ENCODE results near the gene CTXND2.
"Not testable (repeated sequence)": the region's sequence is repeated elsewhere in the genome, so short reads cannot be mapped to it uniquely, and the experiment has no call there.

Gene CTXND2

DNA sequence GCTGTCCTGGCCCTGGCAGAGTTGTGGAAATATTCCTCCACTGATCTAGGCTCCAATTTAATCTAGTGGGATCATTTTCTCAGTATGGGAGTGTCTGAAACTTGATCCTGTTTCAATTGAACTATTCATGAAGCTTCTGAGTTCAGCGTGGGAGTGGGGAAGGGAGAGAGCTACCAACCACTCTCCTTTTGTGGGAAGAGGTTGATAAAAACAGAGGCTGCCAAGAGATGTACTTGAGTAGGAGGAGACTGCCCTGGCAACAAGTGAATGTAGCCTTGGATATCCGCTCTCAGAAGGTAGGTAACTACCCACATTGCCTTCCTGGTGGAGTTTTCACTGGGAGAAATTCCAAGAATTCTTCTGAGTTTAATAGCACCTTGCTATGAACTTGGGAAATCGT is at the start of gene CTXND2:
Gene CTXND2, plus strand, starts transcription at position 119 of the 400 bp plus-strand sequence. CDS start 25,179 bp downstream, outside the sequence.
- DNase-seq = no peak

DNA sequence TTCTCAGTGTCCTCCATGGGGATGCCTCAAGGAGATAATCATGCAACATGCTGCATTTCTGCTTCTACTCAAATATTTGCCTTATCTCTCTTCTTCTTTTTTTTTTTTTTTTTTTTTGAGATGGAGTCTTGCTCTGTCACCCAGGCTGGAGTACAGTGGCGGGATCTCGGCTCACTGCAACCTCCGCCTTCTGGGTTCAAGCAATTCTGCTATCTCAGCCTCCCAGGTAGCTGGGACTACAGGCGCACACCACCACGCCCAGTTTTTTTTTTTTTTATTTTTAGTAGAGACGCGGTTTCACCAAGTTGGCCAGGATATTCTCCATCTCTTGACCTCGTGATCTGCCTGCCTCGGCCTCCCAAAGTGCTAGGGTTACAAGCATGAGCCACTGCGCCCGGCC is 46.1 kb upstream of the CTXND2 start:
- not testable (repeated sequence) for DNase-seq

DNA sequence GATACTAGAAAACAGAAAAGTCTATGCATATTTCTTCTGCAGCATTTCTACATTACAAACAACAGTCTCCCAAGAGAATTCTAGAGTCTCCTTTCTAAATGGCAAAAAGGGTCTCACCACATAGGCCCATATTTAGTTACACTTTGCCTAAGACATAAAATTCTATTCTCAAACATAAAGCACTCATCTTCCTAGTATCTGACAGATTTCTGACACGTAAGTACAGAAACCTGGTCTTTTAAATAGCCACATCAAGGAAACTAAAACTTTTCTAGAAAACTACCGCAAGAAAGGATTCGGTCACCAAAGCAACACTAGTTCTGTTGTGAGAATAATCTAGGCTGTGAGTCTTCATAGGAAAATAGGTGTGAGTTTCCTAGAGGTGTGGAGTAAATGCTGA is 45.3 kb upstream of the CTXND2 start:
- DNase-seq = peak; percentile 30

DNA sequence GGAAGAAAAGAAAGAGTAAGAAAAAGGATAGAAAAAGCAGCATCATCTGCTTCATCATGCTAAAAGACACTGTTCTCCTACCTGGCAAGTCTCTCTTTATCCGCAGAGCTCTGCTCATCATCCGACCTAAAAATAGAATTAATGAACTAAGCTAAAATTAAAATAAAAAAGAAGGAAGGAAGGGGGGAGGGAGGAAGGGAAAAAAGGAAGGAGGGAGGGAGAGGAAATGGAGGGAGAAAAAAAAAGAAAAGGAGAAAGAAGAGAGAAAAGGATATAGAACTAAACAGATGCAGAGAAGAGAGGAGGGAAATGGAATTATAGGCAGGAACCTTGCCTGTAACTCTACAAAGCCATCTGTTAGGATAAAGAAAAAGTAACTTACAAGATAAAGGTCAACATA is 44.6 kb upstream of the CTXND2 start:
- DNase-seq = no peak

DNA sequence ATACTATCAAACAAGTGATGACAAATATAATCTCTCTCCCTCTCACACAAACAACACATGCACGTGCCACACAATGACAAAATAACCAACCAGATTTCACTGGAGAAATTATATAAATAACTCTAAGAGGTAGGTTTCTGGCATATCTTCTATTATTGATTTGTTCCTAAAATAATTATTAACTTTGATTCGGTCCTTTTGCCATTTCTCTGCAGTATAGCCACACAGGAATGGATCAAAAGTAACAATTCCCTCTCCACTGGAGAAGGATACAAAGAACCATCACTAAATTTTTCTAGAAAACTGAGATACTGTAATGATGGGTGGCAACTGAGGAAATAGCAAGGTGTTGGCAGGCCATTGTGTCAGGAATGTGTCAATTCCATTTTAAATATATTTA is 44.0 kb upstream of the CTXND2 start:
- DNase-seq = no peak

DNA sequence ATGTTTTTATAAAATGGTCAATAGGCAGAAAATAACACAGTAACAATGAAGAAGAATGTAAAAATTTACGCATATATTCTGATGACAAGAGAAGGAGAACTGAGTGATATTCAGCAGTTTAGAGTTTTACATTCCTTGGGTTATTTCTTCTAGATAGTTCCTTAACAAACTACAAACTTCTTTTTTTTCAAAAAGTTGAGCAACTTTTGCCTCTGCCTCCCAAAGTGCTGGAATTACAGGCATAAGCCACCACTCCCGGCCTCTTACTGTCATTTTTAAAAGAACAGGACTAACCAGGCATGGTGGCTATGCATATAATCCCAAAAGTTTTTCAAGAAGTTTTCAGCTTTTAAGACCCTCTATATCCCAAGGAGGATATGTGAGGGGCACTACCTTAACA is 43.5 kb upstream of the CTXND2 start:
- no peak for DNase-seq

DNA sequence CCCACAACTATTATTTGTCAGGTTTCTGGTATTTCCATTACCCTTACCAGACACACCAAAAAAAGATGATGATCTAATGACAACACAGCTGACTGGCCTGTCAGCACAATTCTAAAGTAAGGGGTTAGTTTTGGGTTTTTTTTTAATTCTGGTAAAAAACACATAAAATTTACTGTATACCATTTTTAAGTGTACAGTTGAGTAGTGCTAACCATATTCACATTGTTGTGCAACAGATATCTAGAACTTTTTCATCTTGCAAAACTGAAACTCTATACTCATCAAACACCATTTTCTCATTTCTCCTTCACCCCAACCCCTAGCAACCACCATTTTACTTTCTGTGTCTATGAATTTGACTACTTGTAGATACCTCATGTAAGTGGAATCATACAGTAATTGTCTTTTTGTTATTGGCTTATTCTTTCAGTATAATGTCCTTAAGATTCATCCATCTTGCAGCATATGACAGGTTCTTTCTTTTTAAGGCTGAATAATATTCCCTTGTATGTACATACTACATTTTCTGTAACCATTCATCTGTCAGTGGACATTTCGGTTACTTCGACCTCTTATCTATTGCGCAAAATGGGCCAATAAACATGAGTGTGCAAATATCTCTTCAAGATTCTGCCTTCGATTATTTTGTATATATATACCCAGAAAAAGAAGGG is 40.3 kb upstream of the CTXND2 start:
- no peak for DNase-seq

DNA sequence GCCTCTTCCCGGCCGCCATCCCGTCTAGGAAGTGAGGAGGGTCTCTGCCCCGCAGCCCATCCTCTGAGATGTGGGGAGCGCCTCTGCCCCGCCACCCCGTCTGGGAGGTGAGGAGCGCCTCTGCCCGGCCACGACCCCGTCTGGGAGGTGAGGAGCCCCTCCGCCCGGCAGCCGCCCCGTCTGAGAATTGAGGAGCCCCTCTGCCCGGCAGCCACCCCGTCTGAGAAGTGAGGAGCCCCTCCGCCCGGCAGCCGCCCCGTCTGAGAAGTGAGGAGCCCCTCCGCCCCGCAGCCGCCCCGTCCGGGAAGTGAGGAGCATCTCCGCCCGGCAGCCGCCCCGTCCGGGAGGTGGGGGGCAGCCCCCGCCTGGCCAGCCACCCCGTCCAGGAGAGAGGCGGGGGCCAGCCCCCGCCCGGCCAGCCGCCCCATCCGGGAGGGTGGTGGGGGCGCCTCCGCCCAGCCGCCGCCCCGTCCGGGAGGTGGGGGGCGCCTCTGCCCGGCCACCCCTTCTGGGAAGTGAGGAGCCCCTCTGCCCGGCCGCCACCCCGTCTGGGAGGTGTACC is 36.1 kb upstream of the CTXND2 start:
- DNase-seq = not testable (repeated sequence)

DNA sequence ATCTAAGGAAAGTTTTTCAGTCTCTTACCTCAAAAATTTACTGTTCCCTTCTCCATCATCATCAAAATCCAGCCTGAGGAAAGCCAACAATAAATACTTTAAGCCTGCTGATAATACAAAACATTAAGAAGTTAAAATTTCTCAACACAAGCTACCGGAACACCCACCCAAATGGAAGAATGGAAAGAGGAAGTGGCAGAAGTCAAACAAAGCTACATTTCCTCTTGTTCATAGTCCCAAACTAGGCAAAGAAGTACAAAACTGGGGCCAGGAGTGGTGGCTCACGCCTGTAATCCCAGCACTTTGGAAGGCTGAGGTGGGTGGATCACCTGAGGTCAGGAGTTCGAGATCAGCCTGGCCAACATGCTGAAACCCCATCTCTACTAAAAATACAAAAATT is 34.2 kb upstream of the CTXND2 start:
- not testable (repeated sequence) for DNase-seq

DNA sequence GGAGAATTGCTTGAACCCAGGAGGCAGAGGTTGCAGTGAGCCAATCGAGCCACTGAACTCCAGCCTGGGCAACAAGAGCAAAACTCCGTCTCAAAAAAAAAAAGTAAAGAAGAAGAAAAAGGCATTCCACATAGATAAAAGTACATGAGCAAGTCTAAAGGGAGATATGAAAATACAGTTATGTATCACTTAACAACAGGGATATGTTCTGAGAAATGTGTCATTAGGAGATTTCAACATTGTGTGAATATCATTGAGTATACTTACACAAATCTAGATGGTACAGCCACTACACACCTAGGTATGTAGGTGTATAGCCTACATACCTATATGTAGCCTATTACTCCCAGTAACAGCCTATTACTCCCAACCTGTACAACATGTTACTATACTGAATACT is 23.2 kb upstream of the CTXND2 start:
- DNase-seq = no peak

DNA sequence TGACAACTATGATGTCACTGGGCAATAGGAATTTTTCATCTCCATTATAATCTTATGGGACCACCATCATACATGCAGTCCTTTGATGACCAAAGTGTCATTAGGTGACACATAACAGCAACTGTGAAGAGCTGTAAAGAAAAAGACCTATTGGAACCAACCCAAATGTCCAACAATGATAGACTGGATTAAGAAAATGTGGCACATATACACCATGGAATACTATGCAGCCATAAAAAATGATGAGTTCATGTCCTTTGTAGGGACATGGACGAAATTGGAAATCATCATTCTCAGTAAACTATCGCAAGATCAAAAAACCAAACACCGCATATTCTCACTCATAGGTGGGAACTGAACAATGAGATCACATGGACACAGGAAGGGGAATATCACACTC is 22.7 kb upstream of the CTXND2 start:
- not testable (repeated sequence) for DNase-seq

DNA sequence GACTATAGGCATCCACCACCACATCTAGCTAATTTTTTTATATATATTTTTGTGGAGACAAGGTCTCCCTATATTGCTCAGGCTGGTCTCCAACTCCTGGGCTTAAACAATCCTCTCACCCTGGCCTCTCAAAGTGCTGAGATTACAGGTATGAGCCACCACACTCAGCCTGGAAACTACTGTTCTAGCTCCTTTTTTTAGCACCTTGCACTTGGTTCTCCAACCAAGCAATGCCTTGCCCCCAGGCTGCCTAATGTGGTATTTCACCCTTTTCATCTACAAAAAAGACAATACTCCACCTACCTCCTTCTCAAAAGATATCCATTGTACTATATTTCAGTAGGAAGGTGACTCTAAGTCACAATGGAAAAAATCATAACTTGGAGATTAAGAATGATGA is 17.3 kb upstream of the CTXND2 start:
- no peak for DNase-seq

DNA sequence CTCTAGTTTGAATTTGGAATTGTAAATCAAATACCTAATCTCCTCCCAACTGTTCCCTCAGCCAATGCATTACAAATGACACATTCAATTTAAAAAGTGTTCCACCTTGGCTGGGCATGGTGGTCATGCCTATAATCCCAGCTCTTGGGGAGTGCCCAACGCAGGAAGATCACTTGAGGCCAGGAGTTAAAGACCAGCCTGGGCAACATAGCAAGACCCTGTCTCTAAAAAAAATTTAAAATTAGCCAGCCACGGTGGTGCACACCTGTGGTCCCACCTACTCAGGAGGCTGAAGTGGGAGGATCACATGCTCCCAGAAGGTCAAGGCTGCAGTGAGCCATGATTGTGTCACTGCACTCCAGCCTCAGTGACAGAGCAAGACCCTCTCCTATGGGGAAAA is 14.4 kb upstream of the CTXND2 start:
- DNase-seq = no peak

DNA sequence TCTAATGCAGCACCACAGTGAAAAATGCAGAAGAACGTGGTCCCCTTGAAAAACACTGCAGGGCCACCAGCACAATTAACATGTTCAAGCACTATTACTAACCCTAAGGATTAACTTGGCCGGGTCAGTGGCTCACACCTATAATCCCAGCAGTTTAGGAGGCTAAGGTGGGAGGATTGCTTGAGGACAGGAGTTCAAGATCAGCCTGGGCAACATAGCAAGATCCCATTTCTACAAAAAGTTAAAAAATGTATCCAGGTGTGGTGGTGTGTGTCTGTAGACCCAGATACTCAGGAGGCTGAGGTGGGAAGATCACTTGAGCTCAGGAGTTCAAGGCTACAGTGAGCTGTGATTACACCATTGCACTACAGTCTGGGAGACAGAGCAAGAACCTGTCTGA is 13.4 kb upstream of the CTXND2 start:
- no peak for DNase-seq

DNA sequence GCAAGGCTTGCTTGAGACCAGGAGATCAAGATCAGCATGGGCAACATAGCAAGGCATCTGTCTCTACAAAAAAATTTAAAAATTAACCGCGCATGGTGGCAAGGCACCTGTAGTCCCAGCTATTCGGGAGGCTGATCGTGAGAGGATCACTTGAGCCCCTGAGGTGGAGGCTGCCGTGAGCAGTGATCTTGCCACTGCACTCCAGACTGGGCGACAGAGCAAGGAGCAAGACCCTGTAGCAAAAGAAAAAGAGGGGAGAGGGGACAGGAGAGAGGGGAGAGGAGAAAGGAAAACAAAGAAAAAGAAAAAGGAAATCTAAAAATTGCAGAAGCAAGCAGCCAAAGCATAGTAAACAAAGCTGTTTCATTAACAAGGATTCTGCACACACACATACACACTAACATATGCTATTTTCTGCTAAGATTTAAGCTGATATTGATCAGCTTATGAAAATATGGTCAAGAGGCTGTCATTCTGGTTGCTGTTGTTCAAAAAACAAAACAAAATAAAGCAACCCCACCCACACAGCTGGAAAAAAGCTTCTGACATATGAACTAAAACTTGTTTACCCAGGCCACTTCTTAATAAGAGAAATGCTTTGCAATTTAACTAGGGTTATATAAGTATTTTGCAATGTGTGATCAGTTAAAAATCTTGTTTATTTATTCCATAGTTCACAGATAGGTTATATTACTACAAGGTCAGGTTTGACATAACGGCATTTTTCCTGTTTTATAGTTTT is 12.3 kb upstream of the CTXND2 start:
- DNase-seq = peak; percentile 19

DNA sequence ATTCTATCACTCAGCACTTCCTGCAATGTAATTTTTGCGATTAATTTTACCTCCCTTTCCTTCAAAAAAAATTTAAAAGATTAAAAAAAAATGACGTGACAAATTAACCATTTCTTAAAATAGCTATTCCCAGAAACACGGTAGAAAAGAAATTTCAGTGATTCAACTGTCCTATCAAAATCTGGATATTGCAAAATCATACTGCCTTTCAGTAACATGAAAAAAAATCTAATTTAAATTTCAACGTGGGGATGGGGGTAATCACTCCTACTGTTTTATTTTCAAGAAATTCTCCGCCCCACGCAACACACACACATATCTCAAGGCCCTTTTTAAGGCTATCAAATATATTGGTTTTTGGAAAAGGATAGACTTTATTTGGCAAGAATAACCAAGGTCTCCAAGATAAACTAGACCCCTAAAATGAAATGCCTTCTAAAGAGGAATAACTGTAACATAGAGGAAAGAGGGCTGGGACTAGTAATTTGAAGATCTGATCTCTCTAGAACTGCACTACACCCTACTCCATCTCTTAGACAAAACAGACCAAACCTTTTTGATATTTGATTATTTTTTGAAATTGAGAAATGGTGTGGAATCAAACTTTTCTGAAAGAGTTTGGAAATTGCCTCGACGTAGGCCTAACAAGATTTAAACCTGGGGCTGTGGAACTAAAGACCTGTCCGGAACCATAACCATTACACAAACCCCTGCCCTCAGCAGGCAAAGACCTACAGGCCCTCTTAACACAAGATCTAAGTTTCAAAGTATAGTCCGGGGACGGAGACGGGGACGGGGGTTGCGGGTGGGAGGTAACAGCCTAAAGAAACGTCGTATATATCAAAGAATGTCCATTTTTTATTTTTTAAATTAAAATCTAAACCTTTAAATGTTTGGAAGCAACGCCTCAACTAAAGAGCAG is 11.5 kb upstream of the CTXND2 start:
- DNase-seq = peak; percentile 9

DNA sequence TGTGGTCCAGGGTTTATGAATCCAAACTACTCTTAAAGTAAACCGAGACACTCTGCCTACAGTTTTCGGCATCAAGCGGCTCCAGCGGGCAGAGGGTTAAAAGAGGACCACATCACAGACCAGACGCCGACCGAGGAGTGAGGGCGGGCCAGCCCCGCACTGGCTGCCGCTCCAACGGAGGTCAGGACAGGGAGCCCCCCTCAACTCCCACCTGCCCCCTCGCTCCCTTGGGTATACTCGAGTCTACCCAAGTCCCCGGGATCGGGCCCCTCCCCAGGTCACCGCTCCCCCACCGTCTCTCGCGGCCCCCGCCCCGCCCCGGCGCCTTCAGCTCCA is 10.8 kb upstream of the CTXND2 start:
- no peak for DNase-seq

DNA sequence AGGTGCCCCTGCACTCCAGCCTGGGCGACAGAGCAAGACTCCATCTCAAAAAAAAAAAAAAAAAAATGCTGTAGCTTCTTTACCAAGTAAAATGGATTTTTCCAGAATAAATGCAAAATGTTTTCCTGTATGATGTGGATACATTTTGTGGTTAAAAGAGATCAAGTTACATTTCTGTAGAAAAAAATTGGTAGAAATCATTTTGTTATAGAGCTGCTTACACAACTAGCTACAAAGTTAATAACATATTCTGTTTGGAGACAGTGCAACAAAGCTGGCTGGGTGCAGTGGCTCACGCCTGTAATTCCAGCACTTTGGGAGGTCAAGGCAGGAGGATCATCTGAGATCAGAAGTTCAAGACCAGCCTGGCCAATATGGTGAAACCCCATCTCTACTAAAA is 8.0 kb upstream of the CTXND2 start:
- not testable (repeated sequence) for DNase-seq

DNA sequence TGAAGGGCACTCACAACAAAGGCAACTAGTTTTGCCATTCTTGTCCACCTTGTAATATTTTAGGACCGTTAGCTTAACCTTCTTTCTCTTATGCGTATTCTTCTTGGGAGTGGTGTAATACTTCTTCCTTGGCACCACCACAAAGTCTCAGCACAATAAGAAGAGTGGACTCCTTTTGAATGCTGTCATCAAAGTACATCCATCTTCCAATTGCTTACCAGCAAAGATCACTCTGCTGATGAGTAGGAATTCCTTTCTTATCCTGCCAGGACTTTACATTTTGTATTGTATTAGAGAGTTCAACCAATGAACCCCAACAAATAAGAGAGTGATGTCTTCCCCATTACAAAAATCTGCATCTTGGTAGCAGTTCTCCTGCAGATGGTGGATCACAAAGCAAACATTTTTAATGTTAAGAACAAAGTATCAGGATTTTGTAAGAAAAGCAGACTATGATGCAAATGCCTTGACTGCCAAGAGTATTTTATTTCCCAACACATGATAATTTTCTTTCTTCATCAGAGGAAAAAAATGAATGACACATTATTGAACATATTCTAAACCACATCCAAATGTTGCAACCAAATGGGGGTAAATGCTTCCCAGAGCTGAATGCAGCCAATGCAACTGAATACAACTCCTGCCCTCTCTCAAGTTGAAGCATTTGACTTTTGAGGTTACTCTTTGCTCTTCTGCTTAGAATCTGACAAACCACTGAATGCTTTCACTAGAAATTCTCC is 5.4 kb upstream of the CTXND2 start:
- DNase-seq = no peak

DNA sequence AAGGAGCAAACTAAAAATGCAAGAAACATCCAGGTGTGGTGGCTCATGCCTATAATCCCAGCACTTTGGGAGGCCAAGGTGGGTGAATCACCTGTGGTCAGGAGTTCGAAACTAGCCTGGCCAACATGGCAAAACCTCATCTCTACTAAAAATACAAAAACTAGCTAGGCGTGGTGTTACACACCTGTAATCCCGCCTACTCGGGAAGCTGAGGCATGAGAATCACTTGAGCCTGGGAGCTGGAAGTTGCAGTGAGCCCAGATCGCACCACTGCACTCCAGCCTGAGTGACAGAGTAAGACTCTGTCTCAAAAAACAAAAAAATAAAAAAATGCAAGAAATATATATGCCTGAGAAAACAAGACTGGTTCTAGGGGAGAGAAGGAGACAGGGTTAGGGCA is 3.8 kb upstream of the CTXND2 start:
- DNase-seq = not testable (repeated sequence)

DNA sequence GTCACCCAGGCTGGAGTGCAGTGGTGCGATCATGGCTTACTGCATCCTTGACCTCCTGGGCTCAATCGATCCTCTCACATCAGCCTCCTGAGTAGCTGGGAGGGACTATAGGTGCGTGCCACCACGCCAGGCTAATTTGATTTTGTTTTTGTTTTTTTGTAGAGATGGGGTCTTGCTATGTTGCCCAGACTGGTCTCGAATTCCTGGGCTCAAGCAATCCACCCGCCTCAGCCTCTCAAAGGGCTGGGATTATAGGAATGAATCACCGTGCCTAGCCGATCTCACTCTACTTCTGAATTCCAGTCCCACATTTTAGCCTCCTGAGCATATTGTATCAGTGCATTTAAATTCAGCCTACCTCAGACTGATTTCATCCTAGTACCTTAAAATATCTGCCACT is 1.8 kb downstream of the CTXND2 start:
- no peak for DNase-seq

DNA sequence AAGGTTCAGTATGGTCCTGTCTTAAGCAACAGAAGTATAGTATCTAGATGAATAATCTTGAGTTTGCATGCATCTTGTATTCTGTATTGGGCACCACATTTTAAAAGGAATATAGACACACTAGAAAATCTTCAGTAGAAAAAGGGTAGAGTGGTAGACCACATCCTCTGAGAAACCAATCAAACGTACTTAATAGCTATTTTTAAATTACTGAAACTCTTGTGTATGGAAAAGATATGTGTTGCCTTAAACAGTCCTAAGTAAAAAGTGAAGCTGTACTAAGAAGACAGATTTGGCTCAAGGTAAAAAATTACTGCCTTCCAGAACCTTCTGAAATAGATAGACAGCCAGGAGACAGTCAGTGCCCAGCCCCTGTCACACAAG is 3.1 kb downstream of the CTXND2 start:
- DNase-seq = peak; percentile 11

Measured in CD4-positive, alpha-beta T cell treated with Interleukin-10 for 1 hour (primary cell).